H54 (cell line): Measurements from ENCODE around the gene SEPTIN6.
A peak's percentile ranks its signal among the peaks of the same experiment; 100 is the strongest.
"Not testable (repeated sequence)": the region's sequence is repeated elsewhere in the genome, so short reads cannot be mapped to it uniquely, and the experiment has no call there.

Experiments
- DNase-seq: peaks from one replicate; pipeline ENCODE4 v3.0.0; 2011; ENCODE audit warnings: low spot score, mixed read lengths; ENCODE audit not compliant: insufficient read length
- FAIRE-seq: peaks from 3 replicates; lab custom pipeline; 2011; peaks lifted over from hg19 to GRCh38; lab: Jason Lieb, UNC
- POLR2A ChIP-seq: IDR thresholded peaks from 2 replicates; pipeline ENCODE4 v1.6.1; 2011; ENCODE audit warnings: low read depth, mild to moderate bottlenecking, low read length

The SEPTIN6 gene

GRCh38 chrX:119682019-119682989 lies 10.7 kb downstream of the SEPTIN6 start:
- FAIRE-seq, result no peak
- no peak for TF ChIP-seq POLR2A
- DNase-seq, result no peak

GRCh38 chrX:119677654-119677981 lies 15.3 kb downstream of the SEPTIN6 start:
- DNase-seq (no peak), FAIRE-seq (no peak)
- TF ChIP-seq POLR2A, result no peak

GRCh38 chrX:119676949-119677653 lies 15.9 kb downstream of the SEPTIN6 start:
- no peak for TF ChIP-seq POLR2A
- DNase-seq (no peak), FAIRE-seq (no peak)

- no peak for FAIRE-seq
- DNase-seq, result no peak
- no peak for TF ChIP-seq POLR2A
Observed at GRCh38 chrX:119673336-119673735, 19.6 kb downstream of the SEPTIN6 start.

- FAIRE-seq (no peak), DNase-seq (no peak)
- no peak for TF ChIP-seq POLR2A
Observed at GRCh38 chrX:119672426-119672825, 20.5 kb downstream of the SEPTIN6 start.

GRCh38 chrX:119669424-119670037 lies 23.4 kb downstream of the SEPTIN6 start:
- FAIRE-seq (no peak), DNase-seq (no peak)
- no peak for TF ChIP-seq POLR2A

GRCh38 chrX:119667111-119667878 lies 25.7 kb downstream of the SEPTIN6 start:
- DNase-seq (no peak), FAIRE-seq (no peak)
- TF ChIP-seq POLR2A, result no peak

- FAIRE-seq, result not testable (repeated sequence)
Observed at GRCh38 chrX:119664877-119665276, 28.1 kb downstream of the SEPTIN6 start.

GRCh38 chrX:119661486-119661885 lies 31.5 kb downstream of the SEPTIN6 start:
- TF ChIP-seq POLR2A, result no peak
- no peak for FAIRE-seq
- no peak for DNase-seq

More at GRCh38 chrX:119664877-119665276, 28.1 kb downstream of the SEPTIN6 start:
- DNase-seq, result not testable (repeated sequence)

GRCh38 chrX:119659522-119659921 lies 33.4 kb downstream of the SEPTIN6 start:
- FAIRE-seq, result no peak
- no peak for DNase-seq
- no peak for TF ChIP-seq POLR2A

GRCh38 chrX:119655125-119655524 lies 37.8 kb downstream of the SEPTIN6 start:
- TF ChIP-seq POLR2A, result no peak
- FAIRE-seq (peak; percentile 86), DNase-seq (peak; percentile 41)

GRCh38 chrX:119654112-119654531 lies 38.8 kb downstream of the SEPTIN6 start:
- no peak for DNase-seq
- FAIRE-seq, result no peak
- TF ChIP-seq POLR2A, result no peak

- TF ChIP-seq POLR2A, result no peak
Observed at GRCh38 chrX:119648421-119648775, 44.6 kb downstream of the SEPTIN6 start.

More at GRCh38 chrX:119648421-119648775, 44.6 kb downstream of the SEPTIN6 start:
- DNase-seq, result no peak
- FAIRE-seq, result no peak
